DOHH2 (cell line): Measurements from ENCODE around the gene SDR42E1.

Experiments
- H3F3A ChIP-seq: fragments of 200-600 bp; sonication (generic), shearing (Covaris generic); 2 replicates; pipeline ENCODE4 v1.6.0; 2016; ENCODE audit warnings: antibody characterized with exemption, mild to moderate bottlenecking; ENCODE audit not compliant: control insufficient read depth, insufficient read depth
- H3K27ac ChIP-seq: fragments of 200-600 bp; sonication (generic); 2 replicates; pipeline ENCODE4 v1.5.1; 2014; ENCODE audit warnings: low read depth, mild to moderate bottlenecking, low read length, moderate library complexity
- H3K27me3 ChIP-seq: fragments of 200-600 bp; sonication (generic); 2 replicates; pipeline ENCODE4 v1.6.1; 2014; ENCODE audit warnings: mild to moderate bottlenecking, low read length, mixed read lengths; ENCODE audit not compliant: control insufficient read depth
- H3K36me3 ChIP-seq: fragments of 200-600 bp; sonication (generic); 2 replicates; pipeline ENCODE4 v1.6.1; 2014; ENCODE audit warnings: mild to moderate bottlenecking, low read length, moderate library complexity, mixed read lengths; ENCODE audit not compliant: control insufficient read depth
- H3K4me1 ChIP-seq: fragments of 200-600 bp; sonication (generic); 2 replicates; pipeline ENCODE4 v1.6.1; 2014; ENCODE audit warnings: mild to moderate bottlenecking, low read length, mixed read lengths; ENCODE audit not compliant: control insufficient read depth
- H3K4me2 ChIP-seq: fragments of 200-600 bp; sonication (generic); 2 replicates; pipeline ENCODE4 v1.6.0; 2014; ENCODE audit warnings: mild to moderate bottlenecking, low read length, moderate library complexity
- H3K4me3 ChIP-seq: fragments of 200-600 bp; sonication (generic); 2 replicates; pipeline ENCODE4 v1.5.1; 2014; ENCODE audit warnings: mild to moderate bottlenecking, low read length, mixed read lengths
- H3K79me2 ChIP-seq: fragments of 200-600 bp; sonication (generic); 2 replicates; pipeline ENCODE4 v1.6.1; 2014; ENCODE audit warnings: mild to moderate bottlenecking, low read length, mixed read lengths; ENCODE audit not compliant: control insufficient read depth
- H3K9me2 ChIP-seq: fragments of 200-600 bp; sonication (generic); replicated peaks from 2 replicates; pipeline ENCODE4 v1.6.1; 2014; ENCODE audit warnings: mild to moderate bottlenecking, low read length, mixed read lengths; ENCODE audit not compliant: control insufficient read depth
- H3K9me3 ChIP-seq: fragments of 200-600 bp; sonication (generic); 2 replicates; pipeline ENCODE4 v1.6.1; 2014; ENCODE audit warnings: antibody characterized with exemption, low read length, mixed read lengths; ENCODE audit not compliant: control insufficient read depth, insufficient read depth
- H4K20me1 ChIP-seq: fragments of 200-600 bp; sonication (generic); 2 replicates; pipeline ENCODE4 v1.6.0; 2014; ENCODE audit warnings: low read depth, mild to moderate bottlenecking, antibody characterized with exemption, low read length, moderate library complexity; ENCODE audit not compliant: control insufficient read depth, insufficient read depth
- EZH2phosphoT487 ChIP-seq: fragments of 200-600 bp; sonication (generic); IDR thresholded peaks from 2 replicates; pipeline ENCODE4 v1.6.1; 2017; ENCODE audit warnings: borderline replicate concordance, mild to moderate bottlenecking, antibody characterized with exemption, low read length, moderate library complexity, mixed read lengths
- TF ChIP-seq, protein P1 (sequence below): fragments of 200-600 bp; sonication (generic); IDR thresholded peaks from one replicate; pipeline ENCODE4 v1.5.1; 2014; ENCODE audit warnings: antibody characterized with exemption, mild to moderate bottlenecking, low read depth, low read length; ENCODE audit not compliant: poor library complexity, severe bottlenecking

SDR42E1 gene

DNA sequence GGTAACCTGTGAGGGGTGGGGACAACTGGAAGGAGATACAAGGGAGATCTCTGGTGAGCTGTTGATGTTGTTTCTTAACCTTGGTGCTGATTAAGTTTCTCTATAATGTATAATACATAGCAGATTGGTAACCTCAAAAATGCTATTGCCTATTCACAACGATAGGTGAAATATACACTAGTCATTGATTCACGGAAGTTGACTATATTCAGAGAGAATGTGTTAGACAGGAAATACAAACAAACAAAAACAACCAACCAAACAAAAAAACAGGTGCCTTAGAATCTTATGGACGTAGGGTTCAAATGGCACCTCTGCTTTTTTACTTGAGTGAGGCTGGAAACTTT is 45.3 kb upstream of the SDR42E1 start:
- H3K36me3 ChIP-seq = no peaks in the 10 kb centered on the region
- TF ChIP-seq, protein P1, sequence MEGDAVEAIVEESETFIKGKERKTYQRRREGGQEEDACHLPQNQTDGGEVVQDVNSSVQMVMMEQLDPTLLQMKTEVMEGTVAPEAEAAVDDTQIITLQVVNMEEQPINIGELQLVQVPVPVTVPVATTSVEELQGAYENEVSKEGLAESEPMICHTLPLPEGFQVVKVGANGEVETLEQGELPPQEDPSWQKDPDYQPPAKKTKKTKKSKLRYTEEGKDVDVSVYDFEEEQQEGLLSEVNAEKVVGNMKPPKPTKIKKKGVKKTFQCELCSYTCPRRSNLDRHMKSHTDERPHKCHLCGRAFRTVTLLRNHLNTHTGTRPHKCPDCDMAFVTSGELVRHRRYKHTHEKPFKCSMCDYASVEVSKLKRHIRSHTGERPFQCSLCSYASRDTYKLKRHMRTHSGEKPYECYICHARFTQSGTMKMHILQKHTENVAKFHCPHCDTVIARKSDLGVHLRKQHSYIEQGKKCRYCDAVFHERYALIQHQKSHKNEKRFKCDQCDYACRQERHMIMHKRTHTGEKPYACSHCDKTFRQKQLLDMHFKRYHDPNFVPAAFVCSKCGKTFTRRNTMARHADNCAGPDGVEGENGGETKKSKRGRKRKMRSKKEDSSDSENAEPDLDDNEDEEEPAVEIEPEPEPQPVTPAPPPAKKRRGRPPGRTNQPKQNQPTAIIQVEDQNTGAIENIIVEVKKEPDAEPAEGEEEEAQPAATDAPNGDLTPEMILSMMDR = no peak
- no peaks in the 10 kb centered on the region for H4K20me1 ChIP-seq
- H3K4me1 ChIP-seq = no peaks in the 10 kb centered on the region
- H3K9me3 ChIP-seq = no peaks in the 10 kb centered on the region
- H3F3A ChIP-seq = no peaks in the 10 kb centered on the region
- no peak overlapping the region for H3K4me2 ChIP-seq
- H3K27ac ChIP-seq = no peak overlapping the region
- no peaks in the 10 kb centered on the region for H3K79me2 ChIP-seq
- no peaks in the 10 kb centered on the region for H3K9me2 ChIP-seq
- 0 out of 2 replicates have a peak, but pooled peaks cover 6% of the 10 kb centered on the region for H3K27me3 ChIP-seq
- H3K4me3 ChIP-seq = no peak overlapping the region

DNA sequence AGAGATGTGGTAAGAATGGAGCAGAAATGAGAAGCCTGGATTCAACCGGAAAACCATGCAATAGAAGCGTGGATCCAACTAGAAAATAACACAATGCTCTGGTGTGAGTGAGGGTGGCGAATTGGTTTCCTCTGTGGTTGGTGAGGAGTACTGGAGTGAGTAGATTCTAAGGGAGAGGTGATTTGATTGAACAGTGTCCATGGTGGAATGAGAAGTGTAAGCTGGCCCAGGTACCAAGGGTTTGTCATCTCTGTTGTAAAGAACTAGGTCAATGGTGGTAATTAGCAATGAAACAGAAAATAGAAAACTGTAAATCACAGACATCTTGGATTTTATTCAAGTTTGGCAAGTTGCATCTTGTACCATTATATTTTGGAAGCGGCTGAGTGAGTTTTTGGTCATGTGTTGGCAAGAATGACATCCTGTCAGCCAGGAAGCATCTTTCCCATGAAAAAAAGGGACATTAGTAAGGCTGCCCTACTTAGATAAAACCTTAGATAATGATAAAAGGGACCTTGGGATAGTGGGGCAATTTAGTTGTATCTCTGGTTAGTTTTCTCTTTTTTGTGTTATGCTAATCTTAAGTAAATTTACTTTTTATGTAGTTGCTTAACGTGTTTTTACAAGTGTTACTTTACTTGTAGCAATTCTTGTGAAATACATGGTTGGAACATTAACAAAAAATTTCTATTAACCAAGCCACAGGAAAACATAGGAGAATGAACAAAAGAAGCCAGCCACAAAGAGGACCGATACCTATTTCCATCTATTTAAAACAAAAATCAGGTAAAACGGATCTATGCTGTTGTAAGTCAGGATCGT is 44.7 kb upstream of the SDR42E1 start:
- Histone ChIP-seq H3K36me3 (no peaks in the 10 kb centered on the region), H3K27ac (no peak overlapping the region), H3K4me2 (no peak overlapping the region), H3K79me2 (no peaks in the 10 kb centered on the region), H4K20me1 (no peaks in the 10 kb centered on the region), H3K4me1 (no peaks in the 10 kb centered on the region), H3F3A (no peaks in the 10 kb centered on the region), H3K9me3 (no peaks in the 10 kb centered on the region), H3K4me3 (no peak overlapping the region), H3K27me3 (0 out of 2 replicates have a peak, but pooled peaks cover 6% of the 10 kb centered on the region), H3K9me2 (no peaks in the 10 kb centered on the region)
- TF ChIP-seq EZH2phosphoT487 = no peak
- TF ChIP-seq, protein P1 = no peak

- Histone ChIP-seq H3K4me2 (no peak overlapping the region), H3K9me2 (no peaks in the 10 kb centered on the region), H3K4me3 (no peak overlapping the region), H3K9me3 (no peaks in the 10 kb centered on the region), H3K36me3 (no peaks in the 10 kb centered on the region), H4K20me1 (no peaks in the 10 kb centered on the region), H3K4me1 (no peaks in the 10 kb centered on the region), H3K27ac (no peak overlapping the region), H3K79me2 (no peaks in the 10 kb centered on the region), H3F3A (no peaks in the 10 kb centered on the region), H3K27me3 (peaks cover 8% of the 10 kb centered on the region; the same call in 1 of the 2 replicates)
- no peak for TF ChIP-seq EZH2phosphoT487
Measured at GRCh38 chr16:82055117-82055516, 43.8 kb upstream of the SDR42E1 start.

GRCh38 chr16:82051656-82052055 is 40.4 kb upstream of the SDR42E1 start:
- Histone ChIP-seq H3K27me3 (peaks cover 8% of the 10 kb centered on the region; the same call in 1 of the 2 replicates), H3F3A (no peaks in the 10 kb centered on the region), H3K9me3 (no peaks in the 10 kb centered on the region), H3K4me1 (no peaks in the 10 kb centered on the region), H3K36me3 (no peaks in the 10 kb centered on the region), H4K20me1 (no peaks in the 10 kb centered on the region), H3K9me2 (no peaks in the 10 kb centered on the region), H3K4me3 (no peak overlapping the region), H3K27ac (no peak overlapping the region), H3K4me2 (no peak overlapping the region), H3K79me2 (no peaks in the 10 kb centered on the region)
- no peak for TF ChIP-seq EZH2phosphoT487
- TF ChIP-seq, protein P1 = no peak
